DMS 273 (cell line): Measurements from ENCODE around the gene ACTN4.

ENCODE experiments used
- DNase-seq: peaks from one replicate; lab custom pipeline; 2025; ENCODE audit not compliant: unreplicated experiment; lab: John Stamatoyannopoulos, UW

The ACTN4 gene

DNA sequence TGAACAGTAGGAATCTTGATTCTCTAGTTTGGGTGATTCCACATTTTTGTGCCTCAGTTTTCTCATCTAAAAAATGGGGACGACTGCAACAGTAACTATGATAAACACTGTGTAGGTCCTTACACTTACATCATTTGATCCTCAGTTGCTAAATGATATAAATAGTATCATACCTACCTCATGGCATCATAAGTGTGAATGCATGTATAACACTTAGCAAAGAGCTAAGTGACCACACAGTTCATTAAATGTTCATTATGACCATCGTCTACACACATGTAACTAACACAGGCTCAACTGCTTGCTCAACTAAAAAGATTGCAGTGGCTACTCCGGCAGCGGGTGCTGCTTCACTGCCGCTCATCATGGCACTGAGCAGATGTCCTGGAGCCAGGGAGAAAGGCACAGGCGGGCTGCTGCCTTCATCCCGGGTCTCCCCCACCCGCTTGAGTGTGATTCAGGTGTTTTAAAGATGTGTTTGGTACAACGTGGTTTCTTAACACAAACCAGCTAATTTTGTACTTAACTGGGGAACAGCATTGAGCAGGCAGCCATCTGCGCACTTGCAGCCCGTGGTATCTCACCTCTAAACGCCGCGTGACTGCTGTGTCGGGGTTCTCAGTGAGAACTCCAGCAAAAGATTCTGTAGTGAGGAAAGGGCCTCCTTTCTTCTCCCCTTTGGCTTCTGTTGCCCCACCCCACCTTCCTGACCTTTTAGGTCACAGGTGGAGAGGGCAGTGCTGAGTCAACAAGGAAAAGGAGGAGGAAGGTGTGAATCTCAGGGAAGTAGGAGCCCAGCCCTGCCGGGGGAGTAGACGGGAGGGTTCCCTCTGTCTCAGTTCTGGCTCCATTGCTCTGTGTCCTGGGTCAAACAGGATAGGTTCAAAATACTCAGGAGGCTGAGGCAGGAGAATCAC is 11.7 kb upstream of the ACTN4 start:
- DNase-seq = no peak

DNA sequence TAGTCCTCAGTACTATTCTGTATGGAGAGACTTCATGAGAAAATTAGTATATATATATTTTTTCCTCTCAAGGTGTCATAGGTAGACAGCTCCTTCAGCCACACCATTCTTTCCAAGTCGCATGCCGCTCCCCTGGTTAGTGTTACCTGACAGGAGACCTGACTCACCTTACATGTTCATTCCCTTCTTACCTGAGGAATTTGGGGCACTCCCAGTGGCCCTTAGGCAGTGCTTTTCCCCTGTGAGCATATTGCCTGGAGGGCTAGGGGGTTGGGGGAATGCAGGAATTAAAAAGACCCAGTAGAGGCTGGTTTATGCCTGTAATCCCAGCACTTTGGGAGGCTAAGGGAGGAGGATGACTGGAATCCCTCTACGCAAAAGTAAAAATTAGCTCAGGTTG is 9.0 kb upstream of the ACTN4 start:
- DNase-seq = no peak

DNA sequence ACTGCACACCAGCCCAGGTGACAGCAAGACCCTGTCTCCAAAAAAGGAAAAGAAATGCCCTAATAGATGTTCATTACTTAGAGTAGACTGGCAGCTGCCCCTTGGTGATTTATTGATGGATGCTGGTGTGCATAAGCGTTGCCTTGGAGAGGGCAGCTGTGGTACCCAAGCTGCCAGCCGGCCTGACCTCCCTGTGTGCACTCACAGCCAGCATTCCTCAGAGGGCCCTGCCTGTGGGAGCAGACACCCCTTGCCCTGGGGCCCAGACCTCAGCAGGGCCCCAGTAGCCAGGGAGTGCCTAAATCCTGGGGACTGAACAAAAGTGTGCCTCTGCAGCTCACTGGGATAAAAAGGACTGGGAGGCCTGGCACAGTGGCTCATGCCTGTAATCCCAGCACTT is 7.8 kb upstream of the ACTN4 start:
- no peak for DNase-seq

DNA sequence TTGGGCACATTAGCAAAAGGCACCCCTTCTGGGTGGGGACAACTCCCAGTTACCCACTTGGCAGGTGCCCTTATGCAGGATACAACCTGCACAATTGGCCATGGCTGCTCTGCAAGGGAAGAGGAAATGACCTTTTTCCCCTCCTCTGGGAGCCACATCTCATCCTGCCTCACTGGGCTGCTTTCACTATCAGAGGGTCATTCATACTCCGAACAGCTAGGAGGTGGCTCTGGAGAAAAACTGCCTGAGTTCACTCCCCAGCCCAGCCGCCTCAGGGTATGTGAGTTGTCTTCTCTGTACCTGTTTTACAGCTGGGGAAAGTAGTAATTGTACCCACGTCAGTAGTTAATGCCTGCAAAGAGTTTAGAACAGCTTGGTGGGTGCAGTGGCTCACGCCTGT is 7.1 kb upstream of the ACTN4 start:
- DNase-seq = no peak

DNA sequence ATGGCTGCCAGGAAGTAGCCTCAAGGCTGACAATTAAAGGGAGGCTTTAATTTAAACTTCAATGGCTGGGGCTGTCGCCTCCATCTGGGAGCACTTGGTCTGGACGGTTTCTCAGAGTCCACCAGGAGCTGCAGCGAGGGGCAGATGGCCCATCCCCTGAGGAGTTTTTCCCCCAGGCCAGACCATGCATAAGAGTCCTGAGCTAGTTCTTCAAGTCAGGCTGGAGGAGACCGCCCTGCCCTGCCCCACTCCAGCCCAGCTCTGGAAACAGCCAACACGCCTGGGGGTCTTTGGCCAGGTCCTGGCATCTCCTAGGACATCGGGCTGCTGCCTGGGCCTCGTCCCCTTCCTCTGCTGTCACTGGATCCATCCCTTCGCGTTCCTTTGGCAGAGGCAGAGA is 5.3 kb upstream of the ACTN4 start:
- DNase-seq = no peak

DNA sequence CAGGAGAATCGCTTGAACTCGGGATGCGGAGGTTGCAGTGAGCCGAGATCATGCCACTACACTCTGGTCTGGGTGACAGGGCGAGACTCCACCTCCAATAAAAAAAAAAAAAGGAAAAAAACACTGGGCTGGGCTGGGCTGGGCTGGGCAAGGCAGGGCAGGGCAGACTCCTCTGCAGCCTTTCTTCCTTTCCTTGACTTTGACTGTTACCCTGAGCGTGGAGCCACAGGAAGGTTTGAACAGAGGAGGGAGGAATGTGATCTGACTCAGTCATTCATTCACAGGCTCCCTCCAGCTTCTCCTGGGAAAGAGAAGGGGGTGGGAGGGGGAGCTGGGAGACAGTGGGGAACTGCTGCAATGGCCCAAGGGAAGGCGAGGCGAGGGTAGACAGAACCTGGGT is 2.7 kb upstream of the ACTN4 start:
- no peak for DNase-seq

DNA sequence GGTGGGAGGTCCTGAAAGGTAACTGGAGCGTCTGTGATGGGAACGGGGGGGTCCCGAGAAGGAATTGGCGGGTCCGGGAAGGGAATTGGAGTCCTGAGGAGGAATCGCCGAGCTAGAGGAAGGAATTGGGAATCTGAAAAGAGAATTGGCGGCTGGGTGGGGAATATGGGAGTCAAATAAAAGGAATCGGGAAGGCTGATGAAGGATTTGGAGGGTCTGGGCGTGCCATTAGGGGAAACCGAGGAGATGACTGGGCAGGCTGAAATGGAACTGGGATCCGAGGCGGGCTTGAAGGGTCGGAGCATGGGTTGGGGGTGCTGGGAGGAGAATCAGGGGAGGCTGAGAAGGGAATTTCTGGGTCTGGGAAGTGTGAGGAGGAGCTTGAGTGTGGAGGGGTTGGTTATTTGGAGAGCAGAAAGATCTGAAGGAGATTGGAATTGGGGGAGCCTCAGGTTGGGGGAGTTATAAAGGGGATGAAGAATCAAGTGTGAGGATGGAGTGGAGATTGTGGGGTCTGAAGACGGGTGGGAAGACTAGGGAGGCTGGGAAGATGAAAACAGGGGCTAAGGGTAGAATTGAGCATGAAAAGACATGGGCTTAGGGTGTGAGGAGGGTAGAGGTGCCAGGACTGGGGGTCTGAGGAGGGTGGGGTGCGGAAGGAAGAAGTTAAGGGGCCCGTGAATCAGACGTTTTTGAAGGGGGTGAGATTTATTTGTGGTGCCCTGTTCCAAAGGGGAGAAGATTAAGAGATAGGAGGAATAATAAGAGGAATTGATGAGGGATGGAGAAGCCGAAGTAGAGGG is 718 bp downstream of the ACTN4 start:
- peak; percentile 50 for DNase-seq

DNA sequence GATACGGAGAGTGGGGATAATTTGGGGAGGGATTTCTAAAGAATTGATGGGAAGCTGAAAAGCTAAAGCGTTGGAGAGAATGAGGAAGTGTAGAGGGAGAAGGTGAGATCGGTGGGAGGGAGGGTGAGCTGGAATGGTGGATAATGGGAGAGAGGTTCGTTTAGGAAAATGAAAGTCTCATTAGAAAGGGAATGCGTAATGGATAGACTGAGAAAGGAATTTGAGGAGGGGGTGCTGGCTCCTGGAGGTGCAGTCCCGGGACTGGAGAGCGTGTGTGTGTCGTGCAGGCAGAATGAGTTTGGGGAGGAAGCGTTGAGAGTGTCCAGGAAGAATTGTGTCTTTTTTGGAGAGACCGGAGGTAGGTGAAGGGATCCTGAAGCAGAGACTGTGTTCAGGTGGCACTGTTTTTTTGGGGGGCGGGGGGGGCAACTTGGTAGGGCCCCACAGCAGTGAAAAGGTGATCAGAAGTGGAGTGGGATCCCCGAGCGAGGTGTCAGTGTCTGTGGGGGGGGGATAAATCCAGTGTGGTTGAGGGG is 1.4 kb downstream of the ACTN4 start:
- peak; percentile 25 for DNase-seq

DNA sequence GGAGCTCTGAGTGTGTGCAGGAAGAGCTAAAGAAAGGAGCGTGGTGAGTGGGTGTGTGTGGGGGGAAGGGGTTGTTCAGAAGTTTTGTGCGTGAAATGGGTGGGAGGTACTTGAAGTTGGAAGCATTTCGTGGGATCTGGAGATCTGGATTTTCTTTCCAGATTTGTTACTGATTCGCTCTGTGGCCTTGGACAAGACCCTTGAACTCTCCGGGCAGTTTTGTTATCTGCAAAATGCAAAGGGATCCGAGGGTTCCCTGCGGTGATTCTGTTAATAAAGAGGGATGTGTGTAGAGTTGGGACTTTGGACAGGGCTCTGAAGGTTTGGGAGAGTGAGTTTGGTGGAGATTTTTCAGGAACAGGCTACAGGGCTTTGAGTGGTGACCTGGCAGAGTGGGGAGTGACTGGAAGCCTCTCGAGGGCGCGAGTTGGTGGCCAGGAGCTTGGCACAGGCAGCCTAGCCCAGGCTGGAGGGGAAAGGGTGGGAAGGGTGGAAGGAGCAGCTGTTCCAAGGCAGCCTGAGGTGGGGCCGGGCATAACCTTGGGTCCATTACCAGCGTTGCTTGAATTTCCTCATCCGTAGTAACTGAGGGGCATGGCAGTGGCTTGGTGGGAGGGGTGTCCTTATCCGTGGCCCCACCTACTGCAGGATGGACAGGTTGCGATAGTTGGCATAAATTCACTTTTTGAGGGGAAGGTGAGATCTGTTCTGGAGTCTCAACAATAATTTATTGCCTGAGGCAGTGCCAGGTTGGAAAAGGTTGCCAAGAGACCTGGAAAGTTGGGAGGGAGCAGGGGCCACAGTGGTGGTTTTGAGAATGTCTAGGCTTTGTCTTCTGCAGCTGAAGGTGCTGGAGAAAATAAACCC is 2.1 kb downstream of the ACTN4 start:
- DNase-seq = peak; percentile 80

DNA sequence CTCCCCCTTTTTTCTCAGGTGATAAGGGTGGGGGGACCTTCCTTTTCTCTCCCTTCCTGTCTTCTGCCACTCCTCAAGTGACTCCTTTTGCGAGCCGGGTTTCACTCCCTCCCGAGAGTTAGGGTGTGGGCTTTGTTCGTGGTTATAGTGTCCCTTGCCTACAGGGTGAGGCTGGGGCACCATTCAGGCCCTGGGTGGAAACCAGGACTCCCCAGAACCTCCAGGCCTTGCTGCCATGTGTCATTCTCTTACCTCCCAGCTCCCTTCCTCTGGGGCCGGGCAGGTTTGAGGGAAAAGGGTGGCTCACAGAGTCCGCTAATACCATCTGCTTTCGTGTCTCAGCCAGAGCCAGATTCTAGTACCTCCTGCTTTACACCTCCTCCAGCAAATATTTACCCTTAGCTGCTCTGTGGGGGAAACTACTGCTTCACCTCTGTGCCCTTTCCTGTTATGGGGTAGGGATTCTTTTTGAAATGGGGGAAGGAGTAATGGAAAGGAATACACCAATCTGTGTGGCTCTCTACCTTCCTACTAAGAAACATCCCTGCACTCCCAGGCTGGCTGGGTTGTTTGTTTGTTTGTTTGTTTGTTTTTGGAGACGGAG is 2.8 kb downstream of the ACTN4 start:
- DNase-seq = peak; percentile 84

DNA sequence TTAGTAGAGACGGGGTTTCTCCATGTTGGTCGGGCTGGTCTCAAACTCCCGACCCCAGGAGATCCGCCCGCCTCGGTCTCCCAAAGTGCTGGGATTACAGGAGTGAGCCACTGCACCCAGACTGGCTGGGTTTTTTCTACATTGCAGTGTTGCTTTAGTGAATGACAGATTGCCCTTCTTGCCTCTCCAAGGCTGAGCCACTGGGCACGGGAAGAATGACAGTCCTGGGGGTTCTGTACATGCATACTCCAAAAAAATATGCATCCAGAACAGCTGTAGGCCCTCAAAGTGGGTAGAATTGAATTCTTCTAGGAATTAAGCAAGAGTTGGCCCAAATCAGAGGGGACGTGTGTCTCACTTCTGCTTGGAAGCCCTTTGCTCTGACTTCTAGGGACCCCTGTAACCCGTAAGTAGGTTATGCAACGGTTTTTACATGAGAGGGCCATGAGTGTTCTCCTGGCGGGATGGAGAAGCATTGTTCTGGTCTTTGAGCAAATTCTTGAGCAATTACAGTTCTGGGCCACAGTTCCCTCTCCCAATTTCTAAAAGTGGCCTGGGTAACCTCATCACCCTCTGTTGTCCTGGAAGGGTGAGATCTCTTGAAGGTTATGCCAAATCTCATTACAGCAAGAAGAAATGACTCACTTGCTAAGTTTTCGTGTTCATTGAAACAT is 3.6 kb downstream of the ACTN4 start:
- peak; percentile 59 for DNase-seq

DNA sequence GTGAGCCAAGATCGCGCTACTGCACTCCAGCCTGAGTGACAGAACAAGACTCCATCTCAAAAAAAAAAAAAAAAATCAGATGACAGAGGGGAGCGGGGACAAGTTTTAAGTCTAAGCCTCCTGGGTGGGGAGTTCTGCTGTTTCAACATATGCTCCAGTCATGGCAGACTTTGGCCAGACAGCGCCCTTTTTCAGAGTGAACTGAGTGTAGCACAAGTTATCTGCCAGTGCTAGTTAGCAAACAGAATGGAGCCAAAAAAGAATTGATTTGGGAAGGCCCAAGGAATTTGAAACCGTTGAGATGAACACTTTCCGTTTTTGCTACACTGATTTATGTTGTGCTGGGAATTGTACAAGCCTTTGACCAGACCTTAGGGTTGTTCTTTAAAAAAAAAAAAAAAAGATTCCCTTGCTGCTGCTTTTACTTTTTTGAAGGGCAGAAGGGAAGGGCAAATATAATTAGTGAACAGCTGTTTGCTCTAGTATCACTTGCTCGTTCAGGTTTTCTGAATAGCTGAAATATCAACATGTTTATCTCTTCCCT is 5.7 kb downstream of the ACTN4 start:
- DNase-seq = peak; percentile 92

DNA sequence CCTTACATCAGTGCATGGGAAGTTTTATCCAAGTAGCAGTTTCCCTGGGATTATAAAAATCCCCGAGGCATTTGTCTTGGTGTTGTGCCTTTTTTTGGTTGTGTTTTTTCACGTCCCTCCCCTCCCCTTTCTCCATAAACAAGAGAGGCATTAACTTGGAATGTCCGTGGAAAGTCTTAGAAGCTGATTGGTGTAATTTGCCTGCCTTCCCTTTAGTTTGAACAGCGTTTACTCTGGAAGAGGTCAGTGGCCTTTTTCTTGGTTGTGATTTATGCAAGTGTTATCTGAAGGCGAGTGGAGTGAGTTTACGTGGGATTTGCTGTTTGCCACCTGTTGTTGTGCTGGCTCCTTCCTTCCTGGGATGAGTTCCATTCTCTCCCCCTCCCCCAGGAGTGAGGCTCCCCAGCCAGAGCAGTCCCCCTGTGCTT is 7.2 kb downstream of the ACTN4 start:
- peak; percentile 30 for DNase-seq

DNA sequence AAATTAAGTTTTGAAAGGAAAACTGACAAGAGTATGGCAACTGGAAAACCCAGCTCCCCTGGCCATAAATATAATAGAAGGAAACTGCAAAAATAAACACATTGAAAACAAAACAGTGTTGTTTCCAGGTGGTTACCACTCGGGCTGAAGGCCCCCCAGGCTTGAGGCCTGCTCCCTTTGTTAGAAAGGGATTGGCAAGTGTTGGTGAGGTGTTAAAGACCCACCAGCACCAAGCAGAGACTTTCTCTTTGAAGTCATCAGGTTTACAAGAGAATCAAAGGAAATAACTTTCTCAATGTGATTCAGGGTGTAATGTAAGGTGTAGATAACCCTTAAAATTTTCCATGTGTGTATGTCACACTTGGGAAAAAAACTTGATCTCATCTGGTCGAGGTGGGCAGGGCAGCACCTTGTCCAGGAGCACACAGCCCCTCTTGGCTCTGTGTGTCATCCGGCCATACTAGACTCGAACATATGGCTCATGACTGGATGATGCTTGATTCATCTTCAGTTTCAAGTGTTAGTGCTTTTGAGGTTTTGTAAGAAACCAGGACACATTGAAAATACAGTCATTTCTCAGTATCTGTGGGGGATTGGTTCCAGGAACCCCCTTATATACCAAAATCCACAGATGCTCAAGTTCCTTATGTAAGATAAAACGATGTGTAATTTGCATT is 7.8 kb downstream of the ACTN4 start:
- DNase-seq = peak; percentile 27

DNA sequence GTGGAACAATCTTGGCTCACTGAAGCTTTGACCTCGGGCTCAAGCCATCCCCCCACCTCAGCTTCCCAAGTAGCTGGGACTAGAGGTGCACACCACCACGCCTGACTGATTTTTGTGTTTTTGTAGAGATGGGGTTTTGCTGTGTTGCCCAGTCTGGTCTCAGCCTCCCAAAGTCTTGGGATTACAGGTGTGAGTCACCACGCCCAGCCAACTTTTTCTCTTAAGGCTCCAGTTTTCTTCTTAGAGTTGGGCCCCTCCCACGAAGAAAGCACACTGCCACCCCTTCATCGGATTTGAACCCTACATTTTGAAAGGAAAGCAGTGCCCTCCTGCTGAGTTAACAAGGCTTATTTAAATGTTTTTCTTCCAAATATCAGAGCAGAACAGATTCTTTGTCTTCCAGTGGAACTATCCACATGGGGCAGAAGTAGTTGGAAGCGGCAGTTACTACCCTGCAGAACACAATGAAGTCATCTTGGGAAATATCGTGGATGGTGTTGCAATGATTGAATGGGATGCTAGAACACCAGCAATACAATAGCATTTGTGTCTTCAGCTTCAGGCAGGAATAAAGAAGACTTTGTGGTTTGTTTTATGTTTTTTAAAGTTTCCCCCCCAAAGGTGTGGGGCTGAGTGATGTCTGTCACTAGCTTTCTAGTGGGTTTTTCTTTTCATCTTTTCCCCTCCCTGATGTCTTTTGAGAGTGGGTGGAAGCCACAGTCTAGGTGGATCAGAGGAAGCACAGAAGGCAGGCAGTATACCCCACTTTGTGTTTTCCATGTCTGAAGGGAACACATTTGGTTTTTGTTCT is 8.9 kb downstream of the ACTN4 start:
- DNase-seq = no peak

DNA sequence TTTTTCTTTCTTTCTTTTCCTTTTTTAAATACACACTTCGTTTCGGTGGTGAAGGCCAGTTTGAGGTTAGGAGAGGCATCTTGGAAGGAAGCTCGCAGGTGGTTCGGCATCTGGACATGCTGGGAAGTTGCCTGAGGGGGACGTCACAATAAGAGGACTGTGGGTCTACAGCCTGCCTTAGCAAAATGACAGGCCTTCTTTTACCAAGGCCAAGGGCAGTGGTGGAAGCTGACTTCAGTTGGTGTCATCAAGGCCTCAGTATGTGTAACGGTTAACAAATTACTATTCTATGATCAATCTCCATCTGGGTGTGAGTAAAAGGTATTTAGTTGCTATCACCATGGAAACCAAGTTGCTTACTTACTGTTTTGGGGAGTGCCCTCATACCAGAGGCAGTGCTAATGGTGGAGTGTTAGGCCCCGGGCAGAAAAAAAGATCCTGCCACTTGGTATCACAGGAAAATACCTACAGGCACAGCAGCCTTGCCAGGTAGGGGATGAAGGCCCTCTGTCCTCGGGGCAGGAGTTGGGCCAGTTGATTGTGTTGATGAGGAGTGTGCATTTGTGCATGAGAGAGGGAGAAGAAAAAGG is 10.3 kb downstream of the ACTN4 start:
- peak; percentile 42 for DNase-seq

DNA sequence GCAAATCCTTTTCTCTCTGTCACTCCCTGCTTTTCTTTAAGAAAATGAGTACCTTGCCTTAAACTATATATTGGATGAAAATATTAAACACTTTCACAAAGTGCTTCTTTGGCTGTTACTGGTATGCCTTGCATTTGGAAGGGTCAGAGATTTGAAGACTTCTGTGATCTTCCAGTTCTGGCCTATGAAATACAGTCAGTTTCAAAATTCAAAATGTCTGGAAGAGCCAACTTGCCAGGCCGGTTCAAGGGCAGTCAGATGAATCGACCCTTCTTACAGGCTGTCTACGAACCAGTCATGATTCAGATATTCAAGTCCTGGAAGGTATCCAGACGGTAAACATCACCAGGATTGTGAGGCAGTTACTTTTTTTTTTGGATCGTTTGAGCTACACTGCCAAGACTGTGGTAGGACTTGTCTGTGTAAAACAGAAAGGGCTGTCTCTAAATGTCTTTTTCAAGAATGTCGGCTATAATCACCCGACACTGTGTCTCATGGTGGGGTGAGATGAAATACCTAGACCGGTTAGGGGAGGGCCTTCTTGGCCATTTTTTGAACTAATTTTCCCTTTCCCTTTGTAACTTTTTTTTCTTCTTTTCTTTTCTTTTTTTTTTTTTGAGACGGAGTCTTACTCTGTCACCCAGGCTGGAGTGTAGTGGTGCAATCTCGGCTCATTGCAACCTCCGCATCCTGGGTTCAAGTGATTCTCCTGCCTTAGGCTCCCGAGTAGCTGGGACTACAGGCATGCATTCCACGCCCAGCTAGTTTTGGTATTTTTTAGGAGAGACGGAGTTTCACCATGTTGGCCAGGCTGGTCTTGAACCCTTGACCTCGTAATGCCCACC is 11.2 kb downstream of the ACTN4 start:
- peak; percentile 84 for DNase-seq
